Embryonic facial prominence (tissue), 1 donor: ENCODE results near the gene DSE.

Source experiments
- DNase-seq: peaks from one replicate; pipeline ENCODE4 v3.0.0-alpha.2; 2016; ENCODE audit errors: extremely low spot score

The DSE gene

DNA sequence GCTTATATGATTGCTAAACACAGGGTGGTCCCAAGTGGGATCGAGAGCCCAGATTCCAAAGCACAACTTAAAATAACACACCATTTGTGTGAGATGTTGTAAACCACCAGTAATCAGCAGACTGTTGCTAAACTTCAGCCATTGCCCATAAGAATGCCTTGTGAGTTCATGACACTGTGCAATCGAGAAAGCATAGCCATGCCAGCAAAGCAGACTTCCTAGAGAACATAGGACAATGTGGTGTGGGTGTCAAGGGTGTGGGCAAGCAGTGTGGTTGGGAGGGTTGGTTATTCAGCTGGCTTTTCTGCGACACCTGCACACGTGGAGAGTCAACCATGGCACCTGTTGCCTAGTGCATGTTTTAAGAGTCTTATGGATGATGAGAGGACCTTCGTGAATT lies 74.4 kb downstream of the DSE start:
- DNase-seq, result no peak

- DNase-seq, result no peak
These were observed 75.7 kb downstream of the DSE start for GRCh38 chr6:116446399-116446798.

- DNase-seq, result no peak
These were observed 76.3 kb downstream of the DSE start for GRCh38 chr6:116447052-116447451.

DNA sequence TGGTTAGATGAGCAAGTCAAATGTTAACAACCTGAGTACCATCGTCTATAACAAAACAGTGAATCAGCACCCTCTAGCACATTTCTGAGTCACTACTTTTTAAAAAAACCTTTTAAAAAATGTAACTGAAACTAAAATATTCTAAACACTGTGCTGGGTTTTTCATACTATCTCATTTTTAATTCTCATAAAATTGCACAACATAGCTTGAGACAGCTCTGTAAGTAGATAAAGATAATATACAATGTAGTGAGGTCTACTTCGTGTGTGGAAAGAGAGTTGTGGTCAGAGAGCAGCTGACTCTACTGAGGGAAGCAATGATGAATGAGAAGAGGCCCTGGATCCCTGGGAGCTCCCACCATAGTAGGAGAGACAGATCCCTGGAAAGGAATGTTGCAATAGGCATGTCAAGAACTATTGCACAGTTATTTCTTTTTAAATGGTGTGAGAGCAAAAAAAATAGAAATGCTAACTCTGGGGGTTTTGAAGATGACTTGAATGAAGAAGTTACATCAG lies 76.8 kb downstream of the DSE start:
- no peak for DNase-seq

- no peak for DNase-seq
These were observed 78.8 kb downstream of the DSE start for GRCh38 chr6:116449565-116449964.

GRCh38 chr6:116450185-116450710 lies 79.5 kb downstream of the DSE start:
- no peak for DNase-seq

- no peak for DNase-seq
These were observed 80.3 kb downstream of the DSE start for GRCh38 chr6:116450769-116451740.

GRCh38 chr6:116451916-116452315 lies 81.2 kb downstream of the DSE start:
- DNase-seq, result no peak

GRCh38 chr6:116452531-116452930 lies 81.8 kb downstream of the DSE start:
- DNase-seq, result no peak

DNA sequence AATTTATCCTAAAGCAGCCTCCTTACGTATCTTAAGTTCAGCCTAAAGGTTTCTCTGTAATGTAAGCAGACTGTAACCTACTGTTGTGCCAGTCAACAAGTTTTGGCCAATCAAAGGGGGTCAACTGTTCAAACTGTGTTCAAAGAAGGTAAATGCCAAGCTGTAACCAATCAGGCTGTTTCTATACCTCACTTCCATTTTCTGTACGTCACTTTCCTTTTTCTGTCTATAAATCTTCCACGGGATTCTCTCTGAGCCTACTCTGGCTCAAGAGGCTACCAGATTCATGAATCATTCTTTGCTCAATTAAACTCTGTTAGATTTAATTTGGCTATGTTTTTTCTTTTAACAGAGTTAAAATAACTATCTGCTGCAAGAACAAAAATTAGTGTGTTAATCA lies 85.4 kb downstream of the DSE start:
- no peak for DNase-seq

GRCh38 chr6:116456927-116457326 lies 86.2 kb downstream of the DSE start:
- no peak for DNase-seq

DNA sequence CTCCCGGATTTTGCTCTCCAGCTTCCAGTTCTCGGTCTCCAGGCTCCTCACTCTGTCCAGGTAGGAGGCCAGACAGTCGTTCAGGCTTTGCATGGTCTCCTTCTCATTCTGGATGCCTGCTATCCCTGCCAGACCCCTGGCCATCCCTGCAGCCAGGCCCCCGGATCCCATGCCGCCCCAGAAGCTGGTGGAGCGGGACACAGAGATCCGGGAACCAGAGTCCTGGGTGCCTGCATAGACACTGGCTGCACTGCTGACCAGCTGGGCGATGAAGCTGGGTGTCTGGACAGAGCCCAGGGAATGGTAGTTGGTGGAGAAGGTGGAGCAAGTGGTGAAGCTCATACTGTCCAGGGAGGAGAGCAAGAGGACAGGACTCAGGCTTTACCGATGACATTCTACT lies 87.5 kb downstream of the DSE start:
- no peak for DNase-seq

- DNase-seq, result no peak
These were observed 89.2 kb downstream of the DSE start for GRCh38 chr6:116459927-116460326.

DNA sequence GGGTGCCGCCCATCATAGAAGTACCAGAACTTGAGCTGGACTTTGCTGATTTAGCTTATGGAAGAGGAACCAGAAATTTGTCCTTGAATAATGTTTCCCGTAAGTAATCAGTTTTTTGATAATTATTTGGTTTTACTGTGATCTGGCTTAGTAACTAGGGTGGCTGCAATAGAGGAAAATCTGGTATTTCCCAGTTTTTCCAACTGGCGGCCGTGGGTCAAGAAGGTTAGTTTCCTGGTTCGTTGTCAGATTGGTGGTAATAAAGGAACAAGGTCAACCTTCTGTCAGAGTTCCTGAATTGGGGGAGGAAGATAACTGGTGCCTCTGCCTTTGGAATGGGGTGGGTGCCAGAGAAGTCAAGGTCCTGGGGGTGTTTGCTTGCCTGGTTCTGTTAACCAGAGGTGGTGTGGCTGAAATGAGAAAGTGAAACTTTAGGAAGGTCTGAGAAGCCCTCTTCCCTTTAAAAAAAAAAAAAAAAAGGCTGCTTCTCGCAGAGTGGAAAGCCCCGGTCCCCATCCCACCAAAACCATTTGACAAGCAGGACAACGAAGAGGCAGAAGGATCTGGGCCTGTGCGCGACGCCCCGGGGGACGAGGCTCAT lies 90.7 kb downstream of the DSE start, which contains the start of gene CALHM6:
CALHM6 (plus strand) TSS at position 45 of the 601 bp plus-strand sequence; CDS start at position 600, 555 bp downstream.
- no peak for DNase-seq

DNA sequence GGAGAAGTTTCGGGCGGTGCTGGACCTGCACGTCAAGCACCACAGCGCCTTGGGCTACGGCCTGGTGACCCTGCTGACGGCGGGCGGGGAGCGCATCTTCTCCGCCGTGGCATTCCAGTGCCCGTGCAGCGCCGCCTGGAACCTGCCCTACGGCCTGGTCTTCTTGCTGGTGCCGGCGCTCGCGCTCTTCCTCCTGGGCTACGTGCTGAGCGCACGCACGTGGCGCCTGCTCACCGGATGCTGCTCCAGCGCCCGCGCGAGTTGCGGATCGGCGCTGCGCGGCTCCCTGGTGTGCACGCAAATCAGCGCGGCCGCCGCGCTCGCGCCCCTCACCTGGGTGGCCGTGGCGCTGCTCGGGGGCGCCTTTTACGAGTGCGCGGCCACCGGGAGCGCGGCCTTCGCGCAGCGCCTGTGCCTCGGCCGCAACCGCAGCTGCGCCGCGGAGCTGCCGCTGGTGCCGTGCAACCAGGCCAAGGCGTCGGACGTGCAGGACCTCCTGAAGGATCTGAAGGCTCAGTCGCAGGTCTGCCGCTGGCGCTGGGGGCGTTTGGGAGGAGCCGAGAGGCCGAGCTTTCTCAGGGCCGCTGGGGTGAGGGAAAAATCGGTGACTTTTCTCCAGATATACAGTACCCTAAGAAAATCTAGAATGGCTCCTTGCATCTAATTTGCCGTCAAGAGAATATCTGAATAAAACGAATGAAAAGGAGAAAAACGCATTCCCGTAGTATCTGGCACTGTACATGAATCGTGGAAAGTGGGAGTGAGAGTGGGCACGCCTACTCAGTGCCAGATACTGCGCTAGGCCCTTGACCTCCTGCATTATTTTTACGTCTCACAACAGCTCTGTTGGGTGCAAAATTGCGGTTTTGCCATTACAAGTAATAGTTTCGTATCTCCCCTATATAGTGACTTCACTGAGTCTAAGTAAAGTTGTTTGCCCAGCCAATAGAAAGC lies 91.5 kb downstream of the DSE start:
- no peak for DNase-seq

DNA sequence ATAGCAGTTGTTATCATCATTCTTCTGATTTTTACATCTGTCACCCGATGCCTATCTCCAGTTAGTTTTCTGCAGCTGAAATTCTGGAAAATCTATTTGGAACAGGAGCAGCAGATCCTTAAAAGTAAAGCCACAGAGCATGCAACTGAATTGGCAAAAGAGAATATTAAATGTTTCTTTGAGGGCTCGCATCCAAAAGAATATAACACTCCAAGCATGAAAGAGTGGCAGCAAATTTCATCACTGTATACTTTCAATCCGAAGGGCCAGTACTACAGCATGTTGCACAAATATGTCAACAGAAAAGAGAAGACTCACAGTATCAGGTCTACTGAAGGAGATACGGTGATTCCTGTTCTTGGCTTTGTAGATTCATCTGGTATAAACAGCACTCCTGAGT lies 92.6 kb downstream of the DSE start:
- DNase-seq, result no peak

DNA sequence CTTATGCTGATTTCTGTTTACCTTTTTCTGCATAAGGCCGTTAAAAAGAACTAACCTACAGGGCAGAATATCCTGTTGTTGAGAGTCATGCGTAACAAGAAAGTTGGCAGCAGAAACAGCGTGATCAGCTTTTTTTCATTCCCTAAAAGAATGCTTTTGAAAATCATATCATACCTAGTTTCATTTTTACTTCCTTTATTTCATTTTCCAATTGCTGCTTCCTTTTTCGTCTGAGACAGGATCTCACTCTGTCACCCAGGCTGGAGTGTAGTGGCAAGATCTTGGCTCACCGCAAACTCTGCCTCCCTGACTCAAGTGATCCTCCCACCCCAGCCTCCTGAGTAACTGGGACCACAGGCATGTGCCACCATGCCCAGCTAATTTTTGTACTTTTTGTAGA lies 94.5 kb downstream of the DSE start:
- no peak for DNase-seq

DNA sequence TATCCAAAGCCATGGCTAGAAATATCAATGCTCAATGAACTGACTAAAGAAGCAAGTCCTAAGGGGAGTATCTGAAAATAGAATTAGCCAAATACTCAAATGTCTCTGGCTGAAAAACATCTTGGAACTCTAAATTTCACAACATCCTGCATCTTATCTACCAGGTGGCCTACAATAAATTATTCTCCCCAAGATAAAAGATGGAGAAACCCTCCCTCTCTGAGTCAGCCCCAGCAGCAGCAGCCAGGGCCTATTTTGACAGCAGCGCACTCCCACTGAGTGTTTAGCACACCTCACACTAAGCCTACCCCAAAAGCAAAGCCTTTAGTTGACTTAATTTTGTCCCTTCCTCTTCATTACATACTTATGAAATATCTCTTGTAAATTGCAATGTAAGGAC lies 96.3 kb downstream of the DSE start:
- no peak for DNase-seq

GRCh38 chr6:116467514-116467913 lies 96.8 kb downstream of the DSE start:
- DNase-seq, result no peak

DNA sequence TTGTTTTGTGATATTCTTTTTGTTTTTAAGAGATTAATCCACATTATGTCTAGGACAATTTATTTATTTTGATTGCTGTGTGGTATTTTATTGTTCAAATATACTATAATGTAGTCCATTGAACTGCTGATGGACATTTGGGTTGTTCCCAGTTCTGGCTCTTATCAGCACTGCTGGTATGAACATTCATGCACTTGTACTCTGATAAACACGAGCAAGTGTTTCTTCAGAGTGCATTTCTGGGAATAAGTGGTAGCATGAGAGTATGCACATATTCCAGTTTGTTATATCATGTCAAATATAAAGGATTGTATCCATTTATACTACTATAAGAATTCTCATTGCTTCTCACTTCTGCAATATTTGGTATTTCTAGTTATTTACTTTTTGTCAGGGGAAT lies 97.5 kb downstream of the DSE start:
- DNase-seq, result no peak

DNA sequence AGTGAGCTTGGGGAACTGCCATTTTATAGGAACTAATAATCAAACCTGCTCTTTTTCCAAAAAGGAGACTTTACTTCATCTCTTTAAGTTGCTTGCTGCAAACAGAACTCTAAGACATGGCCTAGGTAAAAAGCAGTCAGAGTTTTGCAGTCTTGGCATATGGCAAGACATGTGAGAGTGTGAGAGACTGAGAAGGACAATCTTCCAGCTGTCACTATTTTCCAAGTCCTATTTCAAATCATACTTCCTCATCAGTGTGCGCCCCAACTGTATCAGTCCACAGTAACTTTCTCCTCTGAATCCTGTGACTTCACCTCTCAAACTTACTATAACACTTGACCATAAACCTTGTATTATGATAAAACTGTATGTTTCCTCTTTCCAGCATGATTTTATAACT lies 100.8 kb downstream of the DSE start:
- no peak for DNase-seq

GRCh38 chr6:116472706-116473105 lies 102.0 kb downstream of the DSE start:
- no peak for DNase-seq
